ENCODE results near the gene MAST4. TPM values are rescaled to one million over a fixed set of nuclear protein-coding genes. Genes with fewer than 3 reads are reported as not detected.
"Not testable (repeated sequence)": the region's sequence is repeated elsewhere in the genome, so short reads cannot be mapped to it uniquely, and the experiment has no call there.

The MAST4 gene
- total and polyA plus RNA-seq, 2 of the 8 experiments (the other 6 are each of a cell fraction or from before 2014, with no cell fraction given), result 1.5 to 2.6 TPM

DNA sequence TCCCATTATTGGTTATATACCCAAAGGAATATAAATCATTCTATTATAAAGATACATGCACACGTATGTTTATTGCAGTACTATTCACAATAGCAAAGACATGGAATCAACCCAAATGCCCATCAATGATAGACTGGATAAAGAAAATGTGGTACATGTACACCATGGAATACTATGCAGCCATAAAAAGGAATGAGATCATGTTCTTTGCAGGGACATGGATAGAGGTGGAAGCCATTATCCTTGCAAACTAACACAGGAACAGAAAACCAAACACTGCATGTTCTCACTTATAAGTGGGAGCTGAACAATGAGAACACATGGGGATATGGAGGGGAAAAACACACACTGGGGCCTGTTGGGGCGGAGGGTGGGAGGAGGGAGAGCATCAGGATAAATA is 99.6 kb downstream of the MAST4 start:
- WGBS, 2 experiments (ENCODE audit: extremely low coverage in 1 of 2, insufficient coverage in 1 of 2, insufficient read length in 1 of 2, insufficient replicate concordance in 2 of 2, low coverage in 1 of 2, low lambda C conversion rate in 2 of 2, missing lambda C conversion rate in 1 of 2), result 95% methylated on average over 2 of the region's 2 CpGs; no CpG with 5 or more reads in 1 of the 2 experiments
- H4K20me1 ChIP-seq (replicated peaks in 1 of 2; ENCODE audit: control insufficient read depth in 1 of 2, insufficient read depth in 2 of 2, low read length in 2 of 2); H4K8ac ChIP-seq (ENCODE audit: extremely low read depth, insufficient read depth, low read length); H3K4ac ChIP-seq (replicated peaks; ENCODE audit: insufficient read length, low read depth, low read length); H3K36me3 ChIP-seq (ENCODE audit: control insufficient read depth in 2 of 4, insufficient read depth in 4 of 4, low read length in 3 of 4); H3K23me2 ChIP-seq (ENCODE audit: low read depth, low read length); H3K18ac ChIP-seq (ENCODE audit: extremely low read depth, low read length); H2AK5ac ChIP-seq (ENCODE audit: low read depth, low read length); H3K27ac ChIP-seq (ENCODE audit: low read depth, low read length); H3K14ac ChIP-seq (ENCODE audit: insufficient read length); H3K4me1 ChIP-seq (replicated peaks in 1 of 4; ENCODE audit: control insufficient read depth in 3 of 4, insufficient read depth in 4 of 4, low read length in 3 of 4); H4K91ac ChIP-seq (replicated peaks; ENCODE audit: insufficient read length, low read length); H2AFZ ChIP-seq (ENCODE audit: low read length); POLR2A ChIA-PET (ENCODE audit: partially characterized antibody); H3K4me3 ChIP-seq (ENCODE audit: extremely low read depth in 1 of 4, insufficient read depth in 2 of 4, low read depth in 3 of 4, low read length in 4 of 4); H2BK15ac ChIP-seq (ENCODE audit: low read length); H3K79me2 ChIP-seq (ENCODE audit: control insufficient read depth in 1 of 2, insufficient read depth in 2 of 2, low read length in 2 of 2); H2BK12ac ChIP-seq (ENCODE audit: low read depth, low read length); H2BK5ac ChIP-seq (ENCODE audit: low read depth, low read length); H3K56ac ChIP-seq (replicated peaks; ENCODE audit: insufficient read length, low read depth, low read length); FAIRE-seq; H2BK120ac ChIP-seq (replicated peaks; ENCODE audit: low read depth, low read length); H3K23ac ChIP-seq (ENCODE audit: insufficient read length); H3K9me3 ChIP-seq (ENCODE audit: insufficient read depth in 2 of 2, low read depth in 1 of 2, low read length in 1 of 2); H3K4me2 ChIP-seq (ENCODE audit: insufficient read depth in 1 of 2, low read depth in 2 of 2, low read length in 2 of 2); DNase-seq (ENCODE audit: low read depth in 1 of 2, low spot score in 2 of 2); H3K27me3 ChIP-seq (replicated peaks in 1 of 4; ENCODE audit: control insufficient read depth in 3 of 4, extremely low read depth in 1 of 4, insufficient read depth in 3 of 4, low read length in 3 of 4); H3K9ac ChIP-seq (replicated peaks in 1 of 4; ENCODE audit: extremely low read depth in 1 of 4, low read depth in 3 of 4, low read length in 3 of 4); H2BK20ac ChIP-seq (ENCODE audit: low read length); H3K79me1 ChIP-seq (ENCODE audit: low read depth, low read length); H4K5ac ChIP-seq (ENCODE audit: insufficient read length, low read depth, low read length): not testable (repeated sequence)
- CTCF ChIA-PET (ENCODE audit: partially characterized antibody), result interaction anchor here (0.6 kb wide), 1 partner anchor 18 kb away, joined by 3 read pairs; no protein-coding TSS in a partner anchor

Data from H1 (cell line).